Nephron (organoid): ENCODE measurements around the gene TMED7.

Experiments used
- H3K27ac Mint-ChIP-seq, 3 experiments: 2 replicates each; pipeline ENCODE4 v1.8.0; 2020; ENCODE audit warnings: mixed read lengths in 3 of 3, mild to moderate bottlenecking in 2 of 3, moderate library complexity in 1 of 3
- H3K27me3 Mint-ChIP-seq: 2 replicates; pipeline ENCODE4 v1.8.0; 2021; ENCODE audit warnings: low read depth, mild to moderate bottlenecking, moderate library complexity, mixed read lengths
- H3K36me3 Mint-ChIP-seq: 2 replicates; pipeline ENCODE4 v1.8.0; 2020; ENCODE audit warnings: low read depth, mixed read lengths
- H3K4me1 Mint-ChIP-seq: 2 replicates; pipeline ENCODE4 v1.8.0; 2020; ENCODE audit warnings: mixed read lengths
- H3K4me3 Mint-ChIP-seq, 3 experiments: 2 replicates each; pipeline ENCODE4 v1.8.0; 2020; ENCODE audit warnings: mild to moderate bottlenecking in 3 of 3, mixed read lengths in 3 of 3, moderate library complexity in 2 of 3
- H3K9me3 Mint-ChIP-seq: 2 replicates; pipeline ENCODE4 v1.8.0; 2020; ENCODE audit warnings: mixed read lengths
- CTCF ChIP-seq, 3 experiments: fragments of 200-600 bp; sonication (generic); IDR thresholded peaks; one replicate each; pipeline ENCODE4 v1.5.0; 2021; ENCODE audit warnings: antibody characterized with exemption in 3 of 3; ENCODE audit not compliant: unreplicated experiment in 3 of 3

The TMED7 gene

GRCh38 chr5:115579747-115580173 is 46.1 kb downstream of the TMED7 start:
- no peak for TF ChIP-seq CTCF (IDR thresholded peaks at IDR 0.05; ENCODE audit: unreplicated experiment in 3 of 3)
- Mint-ChIP-seq H3K4me1 (no peaks in the 10 kb centered on the region), H3K27ac (no peak overlapping the region), H3K36me3 (no peaks in the 10 kb centered on the region), H3K9me3 (peaks cover 8% of the 10 kb centered on the region), H3K27me3 (no peaks in the 10 kb centered on the region), H3K4me3 (no peak overlapping the region)

- no peak for TF ChIP-seq CTCF (IDR thresholded peaks at IDR 0.05; ENCODE audit: unreplicated experiment in 3 of 3)
- no peaks in the 10 kb centered on the region for H3K36me3 Mint-ChIP-seq
- peaks cover 8% of the 10 kb centered on the region for H3K9me3 Mint-ChIP-seq
- no peak overlapping the region for H3K4me3 Mint-ChIP-seq
- no peaks in the 10 kb centered on the region for H3K4me1 Mint-ChIP-seq
- H3K27ac Mint-ChIP-seq, result no peak overlapping the region
- H3K27me3 Mint-ChIP-seq, result no peaks in the 10 kb centered on the region
Observed at GRCh38 chr5:115579216-115579615, 46.6 kb downstream of the TMED7 start.

GRCh38 chr5:115578657-115579056 is 47.2 kb downstream of the TMED7 start:
- no peak for TF ChIP-seq CTCF (IDR thresholded peaks at IDR 0.05; ENCODE audit: unreplicated experiment in 3 of 3)
- no peaks in the 10 kb centered on the region for H3K27me3 Mint-ChIP-seq
- no peaks in the 10 kb centered on the region for H3K4me1 Mint-ChIP-seq
- H3K4me3 Mint-ChIP-seq, result no peak overlapping the region
- H3K36me3 Mint-ChIP-seq, result no peaks in the 10 kb centered on the region
- H3K9me3 Mint-ChIP-seq, result peaks cover 8% of the 10 kb centered on the region
- no peak overlapping the region for H3K27ac Mint-ChIP-seq

- Mint-ChIP-seq H3K27me3 (no peaks in the 10 kb centered on the region), H3K36me3 (no peaks in the 10 kb centered on the region), H3K4me3 (no peak overlapping the region), H3K27ac (no peak overlapping the region), H3K4me1 (no peaks in the 10 kb centered on the region), H3K9me3 (peaks cover 8% of the 10 kb centered on the region)
- no peak for TF ChIP-seq CTCF (IDR thresholded peaks at IDR 0.05; ENCODE audit: unreplicated experiment in 3 of 3)
Observed at GRCh38 chr5:115577741-115578140, 48.1 kb downstream of the TMED7 start.

- H3K27ac Mint-ChIP-seq, result no peak overlapping the region
- H3K36me3 Mint-ChIP-seq, result no peaks in the 10 kb centered on the region
- TF ChIP-seq CTCF (IDR thresholded peaks at IDR 0.05; ENCODE audit: unreplicated experiment in 3 of 3), result no peak
- H3K27me3 Mint-ChIP-seq, result no peaks in the 10 kb centered on the region
- H3K9me3 Mint-ChIP-seq, result peaks cover 8% of the 10 kb centered on the region
- H3K4me3 Mint-ChIP-seq, result no peak overlapping the region
- H3K4me1 Mint-ChIP-seq, result no peaks in the 10 kb centered on the region
Observed at GRCh38 chr5:115577329-115577728, 48.5 kb downstream of the TMED7 start.

- H3K27me3 Mint-ChIP-seq, result no peaks in the 10 kb centered on the region
- no peaks in the 10 kb centered on the region for H3K4me1 Mint-ChIP-seq
- no peaks in the 10 kb centered on the region for H3K36me3 Mint-ChIP-seq
- no peak overlapping the region for H3K4me3 Mint-ChIP-seq
- H3K9me3 Mint-ChIP-seq, result peaks cover 8% of the 10 kb centered on the region
- no peak for TF ChIP-seq CTCF (IDR thresholded peaks at IDR 0.05; ENCODE audit: unreplicated experiment in 3 of 3)
- H3K27ac Mint-ChIP-seq, result no peak overlapping the region
Observed at GRCh38 chr5:115575167-115576070, 50.4 kb downstream of the TMED7 start.
